ENCODE results near the gene NRP2. TPM values are rescaled to one million over a fixed set of nuclear protein-coding genes. Genes with fewer than 3 reads are reported as not detected.

Gene NRP2
- total and polyA plus RNA-seq, 2 of the 13 experiments (the other 11 are each of a cell fraction or from before 2014, with no cell fraction given), result 0.65 to 1.4 TPM

DNA sequence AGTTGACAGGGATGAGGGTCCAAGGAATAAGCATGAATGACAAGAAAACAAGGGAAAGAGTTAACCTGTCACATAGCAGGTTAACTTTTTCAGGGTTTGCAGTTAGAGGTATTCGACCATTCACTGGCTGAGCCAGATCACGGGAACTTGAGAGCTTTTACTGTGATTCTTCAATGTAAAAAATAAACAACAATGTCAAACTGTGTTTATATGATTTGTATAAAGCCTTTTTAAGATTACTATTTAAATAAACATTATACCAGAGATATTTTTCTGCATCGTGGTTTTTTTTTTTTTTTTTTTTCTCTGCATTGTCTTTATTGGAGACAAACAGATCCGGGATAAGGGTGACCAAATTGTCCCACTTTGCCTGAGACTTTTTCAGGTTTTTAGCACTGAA, 115.6 kb downstream of the NRP2 start (continued):
- TF ChIP-seq HDAC1 (CRISPR knock-in tag; IDR thresholded peaks at IDR 0.05) (no peak), TAF15 (IDR thresholded peaks at IDR 0.05; ENCODE audit: low read depth, low read length, poor library complexity, severe bottlenecking) (no peak), RFX5 (IDR thresholded peaks at IDR 0.05; ENCODE audit: low read depth, low read length) (no peak), GTF2F1 (IDR thresholded peaks at IDR 0.05; ENCODE audit: low read length) (no peak)

DNA sequence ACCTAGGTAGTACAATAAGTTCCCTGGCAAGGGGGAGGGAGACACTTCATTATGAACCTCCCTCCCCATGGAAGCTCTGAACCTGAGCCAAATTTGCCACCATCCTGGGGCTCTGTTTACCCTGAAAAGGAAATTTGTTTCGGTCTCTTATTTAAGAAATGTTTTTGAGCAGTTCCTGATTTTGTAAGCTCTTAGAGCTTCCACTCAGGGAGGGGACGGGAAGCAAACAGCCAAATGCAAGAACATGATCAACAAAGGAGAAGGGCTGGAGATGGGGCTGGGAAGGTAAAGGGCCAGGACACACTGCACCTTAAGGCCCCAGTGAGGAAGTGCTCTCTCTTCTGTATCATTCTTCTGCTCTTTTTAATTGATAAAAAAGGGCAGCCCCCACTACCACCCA, 117.9 kb downstream of the NRP2 start:
- Histone ChIP-seq H3K36me3 (replicated peaks in 1 of 2; ENCODE audit: control insufficient read depth in 1 of 2, insufficient read depth in 2 of 2, low read length in 2 of 2) (no peaks in the 10 kb centered on the region), H3K4me1 (ENCODE audit: insufficient read depth, low read length) (no peaks in the 10 kb centered on the region), H3K9me3 (ENCODE audit: low read length) (no peaks in the 10 kb centered on the region), H3K27me3 (ENCODE audit: control insufficient read depth in 1 of 2, insufficient read depth in 2 of 2, low read length in 2 of 2) (peaks cover 0 to 11% of the 10 kb centered on the region in 2 experiments; a peak in 3 of 5 replicates), H2AFZ (ENCODE audit: low read length) (no peak overlapping the region), H3K9ac (ENCODE audit: insufficient read depth, low read depth, low read length) (no peak overlapping the region), H3K79me2 (ENCODE audit: insufficient read depth, low read length) (no peaks in the 10 kb centered on the region), H3K4me3 (replicated peaks in 1 of 3; ENCODE audit: insufficient read depth in 1 of 3, low read depth in 2 of 3, low read length in 3 of 3) (no peak overlapping the region), H3K4me2 (ENCODE audit: low read depth, low read length) (no peak overlapping the region), H4K20me1 (ENCODE audit: insufficient read depth, low read length) (no peaks in the 10 kb centered on the region), H3K27ac (ENCODE audit: extremely low read length, insufficient read depth, low read length) (no peak overlapping the region)
- ATAC-seq (no peak), DNase-seq (ENCODE audit: low spot score) (no peak), FAIRE-seq (no peak)
- intact Hi-C loops (cut with micrococcal nuclease; ENCODE audit: unreplicated experiment), result no loop called here
- in situ Hi-C loops (cut with HindIII; ENCODE audit: extremely low pct_ligation_motif_present, low pct_unique_long_range_greater_than_20kb), result no loop called here
- TF ChIP-seq TARDBP (CRISPR knock-in tag; IDR thresholded peaks at IDR 0.05) (no peak), FOXA1 (IDR thresholded peaks at IDR 0.05) (no peak), FOXA1 (CRISPR knock-in tag; IDR thresholded peaks at IDR 0.05) (no peak), NR3C1 (CRISPR knock-in tag; IDR thresholded peaks at IDR 0.05) (no peak), CREM (IDR thresholded peaks at IDR 0.05) (no peak), CREM (CRISPR knock-in tag; IDR thresholded peaks at IDR 0.05) (no peak), ATF1 (CRISPR knock-in tag; IDR thresholded peaks at IDR 0.05) (no peak), CBX2 (IDR thresholded peaks at IDR 0.05; ENCODE audit: low read depth, low read length) (no peak), CBX2 (CRISPR knock-in tag; IDR thresholded peaks at IDR 0.05; ENCODE audit: low read depth) (no peak)
- TF ChIP-seq, protein P1, sequence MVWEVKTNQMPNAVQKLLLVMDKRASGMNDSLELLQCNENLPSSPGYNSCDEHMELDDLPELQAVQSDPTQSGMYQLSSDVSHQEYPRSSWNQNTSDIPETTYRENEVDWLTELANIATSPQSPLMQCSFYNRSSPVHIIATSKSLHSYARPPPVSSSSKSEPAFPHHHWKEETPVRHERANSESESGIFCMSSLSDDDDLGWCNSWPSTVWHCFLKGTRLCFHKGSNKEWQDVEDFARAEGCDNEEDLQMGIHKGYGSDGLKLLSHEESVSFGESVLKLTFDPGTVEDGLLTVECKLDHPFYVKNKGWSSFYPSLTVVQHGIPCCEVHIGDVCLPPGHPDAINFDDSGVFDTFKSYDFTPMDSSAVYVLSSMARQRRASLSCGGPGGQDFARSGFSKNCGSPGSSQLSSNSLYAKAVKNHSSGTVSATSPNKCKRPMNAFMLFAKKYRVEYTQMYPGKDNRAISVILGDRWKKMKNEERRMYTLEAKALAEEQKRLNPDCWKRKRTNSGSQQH (CRISPR knock-in tag; IDR thresholded peaks at IDR 0.05; ENCODE audit: low read depth), result no peak
- TF ChIP-seq, protein P2, sequence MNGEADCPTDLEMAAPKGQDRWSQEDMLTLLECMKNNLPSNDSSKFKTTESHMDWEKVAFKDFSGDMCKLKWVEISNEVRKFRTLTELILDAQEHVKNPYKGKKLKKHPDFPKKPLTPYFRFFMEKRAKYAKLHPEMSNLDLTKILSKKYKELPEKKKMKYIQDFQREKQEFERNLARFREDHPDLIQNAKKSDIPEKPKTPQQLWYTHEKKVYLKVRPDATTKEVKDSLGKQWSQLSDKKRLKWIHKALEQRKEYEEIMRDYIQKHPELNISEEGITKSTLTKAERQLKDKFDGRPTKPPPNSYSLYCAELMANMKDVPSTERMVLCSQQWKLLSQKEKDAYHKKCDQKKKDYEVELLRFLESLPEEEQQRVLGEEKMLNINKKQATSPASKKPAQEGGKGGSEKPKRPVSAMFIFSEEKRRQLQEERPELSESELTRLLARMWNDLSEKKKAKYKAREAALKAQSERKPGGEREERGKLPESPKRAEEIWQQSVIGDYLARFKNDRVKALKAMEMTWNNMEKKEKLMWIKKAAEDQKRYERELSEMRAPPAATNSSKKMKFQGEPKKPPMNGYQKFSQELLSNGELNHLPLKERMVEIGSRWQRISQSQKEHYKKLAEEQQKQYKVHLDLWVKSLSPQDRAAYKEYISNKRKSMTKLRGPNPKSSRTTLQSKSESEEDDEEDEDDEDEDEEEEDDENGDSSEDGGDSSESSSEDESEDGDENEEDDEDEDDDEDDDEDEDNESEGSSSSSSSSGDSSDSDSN (CRISPR knock-in tag; IDR thresholded peaks at IDR 0.05), result no peak
- ChIA-PET POLR2A (no interaction called here), CTCF (ENCODE audit: low intra/inter-chr PET ratio, low total read pairs) (no interaction called here)
- BruUV-seq (replicated peaks), result no TSS peak
- WGBS (ENCODE audit: low lambda C conversion rate), result 19% methylated on average over 2 of the region's 2 CpGs
